ELF-1 (cell line): Measurements from ENCODE around the gene AHCYL1.

Source experiments
- DNase-seq: peaks from one replicate; pipeline ENCODE4 v3.0.0-alpha.2; 2016; ENCODE audit warnings: low read depth, low spot score

Gene AHCYL1

GRCh38 chr1:109976762-109977161 is 7.8 kb upstream of the AHCYL1 start:
- no peak for DNase-seq

GRCh38 chr1:109977225-109977624 is 7.3 kb upstream of the AHCYL1 start:
- no peak for DNase-seq

- DNase-seq, result no peak
Measured at GRCh38 chr1:109977657-109978378, 6.7 kb upstream of the AHCYL1 start.

- no peak for DNase-seq
Measured at GRCh38 chr1:109978761-109979488, 5.6 kb upstream of the AHCYL1 start.

GRCh38 chr1:109979489-109980091 is 5.0 kb upstream of the AHCYL1 start:
- no peak for DNase-seq

GRCh38 chr1:109980324-109981003 is 4.1 kb upstream of the AHCYL1 start:
- DNase-seq, result peak; percentile 46

GRCh38 chr1:109981004-109981335 is 3.6 kb upstream of the AHCYL1 start:
- DNase-seq, result no peak

- no peak for DNase-seq
Measured at GRCh38 chr1:109983380-109984189, 980 bp upstream of the AHCYL1 start.

- DNase-seq, result no peak
Measured at GRCh38 chr1:109984190-109984455, 442 bp upstream of the AHCYL1 start.

- peak; percentile 47 for DNase-seq
Measured at GRCh38 chr1:109985247-109986053, 885 bp downstream of the AHCYL1 start.

- no peak for DNase-seq
Measured at GRCh38 chr1:109986054-109986444, 1.5 kb downstream of the AHCYL1 start.

GRCh38 chr1:109988349-109988914 is 3.9 kb downstream of the AHCYL1 start:
- no peak for DNase-seq

- no peak for DNase-seq
Measured at GRCh38 chr1:109989506-109990301, 5.1 kb downstream of the AHCYL1 start.

GRCh38 chr1:109990302-109990653 is 5.7 kb downstream of the AHCYL1 start:
- DNase-seq, result no peak

- no peak for DNase-seq
Measured at GRCh38 chr1:109991400-109991925, 6.9 kb downstream of the AHCYL1 start.

- DNase-seq, result no peak
Measured at GRCh38 chr1:109993885-109994284, 9.3 kb downstream of the AHCYL1 start.

GRCh38 chr1:109994654-109995053 is 10.1 kb downstream of the AHCYL1 start:
- DNase-seq, result no peak

GRCh38 chr1:109995536-109995935 is 11.0 kb downstream of the AHCYL1 start:
- no peak for DNase-seq

GRCh38 chr1:109996476-109996875 is 11.9 kb downstream of the AHCYL1 start:
- DNase-seq, result no peak
